CD4-positive, alpha-beta T cell treated with Interferon gamma for 1 hour (primary cell): ENCODE measurements around the gene BZW2.

Experiments used
- DNase-seq: peaks from one replicate; pipeline ENCODE4 v3.0.0-alpha.2; 2020

BZW2 gene

DNA sequence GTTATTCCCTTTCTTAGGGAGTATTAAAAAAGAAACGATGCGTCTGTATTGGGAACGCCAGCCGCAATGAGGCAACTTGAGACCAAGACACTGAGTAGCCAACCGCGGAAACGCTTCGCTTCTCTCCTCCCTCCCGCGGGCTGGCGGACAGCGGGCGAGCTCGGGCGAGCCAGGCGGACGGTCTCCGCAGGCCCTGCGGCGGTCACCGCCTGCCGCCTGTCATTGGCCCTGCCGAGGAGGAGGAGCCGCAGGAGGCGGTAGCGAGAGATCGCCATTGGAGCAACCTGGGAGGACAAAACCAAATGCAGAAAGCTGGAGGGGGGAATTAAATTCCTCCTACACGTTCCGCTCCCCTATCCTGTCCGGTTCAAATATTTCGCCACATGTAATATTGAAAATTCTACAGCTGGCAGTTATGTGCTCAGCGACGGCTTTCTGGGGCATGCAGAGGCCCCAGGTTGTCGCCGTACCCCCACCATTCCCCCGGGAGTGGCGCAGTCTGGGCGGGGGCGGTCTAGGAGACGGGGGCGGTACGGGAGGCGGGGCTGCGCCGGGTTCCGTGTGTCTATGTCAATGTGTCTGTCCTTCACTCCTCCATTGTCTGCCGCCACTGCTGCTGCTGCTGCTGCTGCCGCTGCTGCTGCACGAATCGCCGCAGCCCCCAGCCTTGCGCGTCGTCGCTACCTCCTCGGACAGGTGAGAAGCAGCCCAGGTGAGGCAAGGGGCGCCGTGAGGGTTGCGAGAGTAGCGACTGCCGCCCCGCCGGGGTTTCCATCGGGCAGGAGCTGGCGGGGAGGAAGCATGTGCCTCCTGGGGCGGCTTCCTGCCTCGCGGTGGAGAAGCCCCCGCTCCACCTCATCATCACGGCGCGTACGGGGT is at the start of gene BZW2, which contains the start of gene ANKMY2:
TSS of gene BZW2 (plus strand) at position 589 of the 879 bp plus-strand sequence. CDS start 19,263 bp downstream, outside the sequence.
TSS of gene ANKMY2 (minus strand) at position 162 of the 879 bp plus-strand sequence. CDS start 181 bp downstream, outside the sequence.
- DNase-seq: peak; percentile 94

DNA sequence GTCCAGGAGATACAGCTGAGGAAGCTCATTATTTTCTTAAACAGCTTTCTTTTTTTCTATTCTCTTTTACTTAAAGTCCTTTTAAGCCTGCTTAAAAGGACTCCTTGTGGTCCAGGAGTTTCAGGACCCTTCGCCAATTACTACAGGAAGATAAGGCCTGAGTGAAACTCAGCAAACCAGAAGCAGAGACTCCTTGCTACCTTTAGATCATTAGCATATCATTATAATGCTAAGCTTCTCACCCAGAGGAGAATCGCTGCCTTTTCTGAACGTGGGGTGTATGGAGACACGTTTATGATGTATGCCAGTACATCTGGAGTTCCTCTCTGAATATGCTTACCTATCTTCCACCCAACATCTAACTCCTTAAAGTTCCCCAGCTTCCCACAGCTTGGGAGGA is 48.0 kb upstream of the BZW2 start:
- DNase-seq: no peak

DNA sequence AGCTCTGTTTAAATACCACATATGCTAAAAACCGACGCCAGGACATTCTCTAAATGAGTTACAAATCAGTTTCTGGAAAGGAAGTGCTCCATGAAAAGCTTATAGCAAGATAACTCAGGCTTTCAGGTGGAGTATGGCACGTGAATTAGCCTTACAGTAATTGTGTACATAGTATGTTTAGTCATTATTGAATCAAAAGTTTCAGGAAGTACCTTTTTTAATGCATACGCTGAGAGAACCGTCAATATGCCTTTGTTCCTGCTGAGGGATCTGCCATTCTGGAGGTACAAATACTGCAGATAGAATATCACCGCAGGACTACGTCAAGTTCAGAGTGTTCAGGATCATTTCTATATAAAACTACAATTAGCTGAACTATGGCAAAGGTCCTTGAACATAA is 46.1 kb upstream of the BZW2 start:
- DNase-seq: no peak

DNA sequence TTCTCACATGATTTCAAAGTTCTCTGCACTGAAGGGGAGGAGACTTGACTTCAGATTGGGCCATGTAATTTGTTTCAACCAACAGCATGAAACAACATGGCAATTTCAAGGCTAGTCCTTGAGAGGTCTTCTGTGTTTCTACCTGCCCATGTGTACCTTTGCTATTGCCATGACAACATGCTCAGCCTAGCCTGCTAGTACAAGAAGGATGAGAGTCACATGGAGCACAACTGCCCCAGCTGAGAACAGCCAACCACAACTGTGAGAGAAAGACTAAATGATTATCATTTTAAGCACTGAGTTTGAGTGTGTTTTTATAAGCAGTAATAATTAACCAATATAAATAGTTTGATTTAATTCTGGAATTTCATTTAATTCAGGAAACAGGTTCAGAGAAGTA is 42.3 kb upstream of the BZW2 start:
- DNase-seq: no peak

DNA sequence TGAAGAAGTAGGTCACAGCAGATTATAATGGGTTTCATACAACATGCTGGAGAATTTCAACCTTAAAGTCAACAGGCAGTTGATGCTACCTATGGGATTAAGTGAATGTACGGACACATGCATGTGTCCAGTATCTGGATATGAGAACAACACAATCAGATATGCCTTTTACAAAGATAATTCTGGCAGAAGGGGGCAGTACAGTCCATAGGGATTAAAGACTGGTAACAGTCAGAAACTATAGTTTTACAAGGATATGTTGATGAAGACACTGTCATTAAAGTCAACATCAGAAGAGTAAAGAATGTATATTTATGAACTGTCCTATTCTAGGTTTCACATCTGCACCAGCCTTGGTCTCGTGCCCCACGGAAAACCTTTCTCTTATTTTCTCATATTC is 41.9 kb upstream of the BZW2 start:
- no peak for DNase-seq

DNA sequence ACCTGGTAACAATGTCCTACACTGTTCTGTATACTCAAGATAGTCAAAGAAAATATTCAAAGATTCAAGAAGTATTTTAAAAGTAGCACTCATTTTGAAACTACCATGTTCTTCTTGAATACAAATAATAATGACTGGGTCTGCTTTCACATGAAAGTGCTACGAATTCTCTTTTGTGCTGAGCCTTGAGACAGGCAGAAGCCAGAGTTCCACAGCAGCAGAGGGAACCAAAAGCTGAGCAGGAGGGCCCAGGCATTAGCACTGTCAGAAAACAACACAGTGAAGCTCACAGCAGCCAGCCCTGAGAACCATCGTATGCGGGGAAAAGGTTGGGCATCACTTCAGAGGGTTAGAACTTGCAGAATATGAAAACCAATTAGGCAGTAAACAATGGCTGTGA is 39.3 kb upstream of the BZW2 start:
- DNase-seq: no peak

DNA sequence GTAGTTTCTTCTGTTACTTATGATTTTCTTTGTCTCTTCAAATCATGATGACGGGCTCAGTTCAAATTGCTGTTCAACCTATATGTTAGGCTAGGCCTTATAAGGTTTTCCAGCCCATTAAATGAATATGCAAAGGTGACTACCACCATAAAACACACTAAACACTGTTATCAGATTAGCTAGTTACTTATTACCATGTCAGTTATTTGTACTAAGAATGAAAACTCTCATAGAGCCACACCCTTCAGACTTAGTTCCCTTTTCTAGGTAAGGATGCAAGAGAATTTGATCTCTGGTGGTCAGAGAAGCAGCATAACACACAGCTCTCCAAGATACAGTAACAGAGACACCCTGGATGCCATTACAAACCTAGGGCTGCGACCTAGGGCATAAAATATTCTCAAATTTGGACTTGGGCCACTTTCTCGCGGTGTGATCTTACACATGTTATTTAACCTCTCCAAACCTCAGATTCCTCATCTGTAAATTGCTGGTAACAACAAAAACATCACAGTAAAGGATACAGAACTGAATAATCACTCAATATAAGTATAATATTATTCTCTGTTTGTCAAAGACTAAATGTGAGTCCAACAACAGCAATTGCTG is 36.0 kb upstream of the BZW2 start:
- DNase-seq: no peak

DNA sequence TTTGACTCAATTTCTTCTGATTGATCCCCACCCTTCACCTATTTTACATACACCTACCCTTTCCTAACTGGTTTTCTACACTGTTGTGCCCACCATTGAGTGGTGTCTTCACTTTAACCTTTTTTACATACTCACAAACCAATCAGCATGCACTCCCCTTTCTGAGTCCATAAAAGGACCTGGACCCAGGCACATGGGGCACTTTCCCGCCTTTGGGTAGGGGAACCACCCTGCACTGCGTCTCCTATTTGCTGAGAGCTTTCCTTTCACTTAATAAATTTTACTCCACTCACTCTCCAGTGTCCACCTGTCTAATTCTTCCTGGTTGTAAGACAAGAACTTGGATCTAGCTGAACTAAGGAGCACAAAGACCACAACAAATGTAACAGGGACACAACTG is 34.3 kb upstream of the BZW2 start:
- DNase-seq: no peak

DNA sequence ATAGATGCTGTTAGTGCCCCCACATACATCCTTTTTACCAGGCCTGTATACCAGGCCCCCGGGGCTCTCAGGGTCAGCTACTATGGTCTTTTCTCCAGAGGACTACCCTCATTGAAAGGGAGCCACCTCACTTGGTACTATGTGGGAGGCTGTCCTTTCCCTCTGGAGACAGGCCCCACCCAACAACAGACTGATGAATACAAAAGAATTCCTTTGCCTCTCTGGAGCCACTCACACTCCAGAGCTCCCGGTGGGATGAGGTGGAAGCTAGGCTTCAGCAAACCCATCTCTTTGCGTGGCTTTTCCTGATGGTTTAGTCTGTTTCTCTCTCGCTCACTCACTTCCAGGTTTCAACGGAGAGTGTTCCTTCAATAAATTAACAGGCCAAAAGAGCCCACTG is 30.8 kb upstream of the BZW2 start:
- DNase-seq: no peak

DNA sequence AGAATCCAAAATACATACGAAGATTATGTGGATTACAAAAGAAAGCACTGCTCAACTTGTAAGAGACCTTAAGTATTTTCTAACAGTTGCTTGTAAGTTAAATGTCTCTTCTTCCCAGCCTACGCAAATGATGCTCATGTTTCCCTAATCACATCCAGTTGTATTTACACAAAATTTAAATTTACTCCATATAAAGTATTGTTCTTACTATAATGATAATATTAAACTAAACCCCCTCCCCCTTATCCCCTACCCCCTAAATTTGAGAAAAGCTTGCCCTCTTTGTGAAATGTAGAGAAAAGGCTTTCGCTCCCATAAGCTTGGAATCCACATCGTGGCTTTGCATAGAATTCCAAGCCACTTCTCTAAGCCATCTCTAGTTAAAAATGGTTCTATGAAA is 29.9 kb upstream of the BZW2 start:
- no peak for DNase-seq

DNA sequence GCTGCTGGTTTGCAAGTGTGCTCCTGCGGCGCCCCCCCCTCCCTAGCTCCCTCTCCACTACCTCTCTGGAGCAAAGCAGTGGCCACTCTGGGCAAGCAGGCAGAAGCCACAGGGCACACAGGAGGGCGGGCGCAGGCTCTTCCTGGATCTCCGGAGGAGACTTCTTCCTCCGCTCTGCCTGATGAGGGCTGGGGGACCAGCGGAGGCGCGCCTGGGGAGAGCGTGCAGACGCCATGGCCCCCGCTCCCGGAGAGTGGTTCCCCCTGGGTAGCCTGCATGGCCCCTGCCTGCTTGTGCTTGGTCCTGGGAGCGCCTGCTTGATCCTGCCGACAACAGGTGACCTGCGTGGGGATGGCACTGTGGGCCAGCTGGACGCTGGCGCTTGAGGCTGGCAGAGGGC is 29.4 kb upstream of the BZW2 start:
- no peak for DNase-seq

DNA sequence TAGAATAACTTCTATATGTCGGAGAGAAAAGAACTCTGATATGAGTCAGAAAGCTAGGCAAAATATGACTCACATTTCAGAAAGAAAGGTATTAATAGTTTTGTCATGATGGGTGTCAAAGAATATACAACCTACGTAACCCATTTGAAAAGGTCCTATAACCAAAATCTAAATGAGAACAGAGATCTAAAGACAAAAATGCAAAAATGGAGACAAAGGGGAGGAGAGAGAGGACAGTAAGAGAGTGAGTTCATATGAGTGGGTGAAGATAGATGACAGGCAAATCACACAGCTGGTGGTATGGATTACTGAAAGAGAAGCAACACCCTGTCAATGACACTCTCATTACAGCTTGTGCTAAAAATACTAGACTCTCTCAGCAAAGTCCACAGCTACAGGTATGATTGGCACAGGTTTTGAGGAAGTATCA is 26.0 kb upstream of the BZW2 start:
- no peak for DNase-seq

DNA sequence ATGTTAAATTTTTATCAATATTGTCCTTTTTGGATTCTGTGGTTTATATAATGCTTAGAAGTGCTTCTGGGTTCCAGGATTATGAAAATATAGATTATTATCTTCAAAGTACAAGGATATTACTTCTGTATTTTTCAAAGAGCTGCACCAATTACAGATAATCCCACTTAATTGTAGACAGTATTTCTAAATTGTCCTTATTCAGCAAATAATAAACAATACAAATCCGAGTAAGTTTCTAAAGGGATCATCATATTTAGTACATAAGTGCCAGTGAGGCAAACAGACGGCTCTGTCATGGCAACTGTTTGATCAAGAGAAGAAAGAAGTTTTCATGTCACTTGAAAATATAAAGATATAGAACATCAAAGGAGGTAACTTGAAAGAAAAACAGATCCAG is 19.6 kb upstream of the BZW2 start:
- DNase-seq: no peak

DNA sequence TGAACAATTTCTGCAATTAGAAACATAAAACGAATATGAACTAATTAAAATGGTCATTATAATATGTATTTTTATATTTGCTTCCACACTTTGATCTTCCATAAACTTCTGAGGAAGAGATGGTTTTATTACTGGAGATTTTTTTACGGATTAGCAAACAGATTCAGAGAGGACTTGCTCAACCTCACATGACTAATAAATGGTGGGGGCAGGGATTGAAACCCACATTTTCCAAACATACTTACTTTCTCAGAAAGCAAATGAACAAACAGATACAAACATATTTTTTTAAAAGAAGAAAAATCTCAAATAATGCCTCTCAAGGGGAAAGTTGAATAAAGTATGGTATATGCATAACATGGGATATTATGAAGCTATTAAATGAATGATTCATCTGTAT is 18.7 kb upstream of the BZW2 start:
- DNase-seq: no peak

DNA sequence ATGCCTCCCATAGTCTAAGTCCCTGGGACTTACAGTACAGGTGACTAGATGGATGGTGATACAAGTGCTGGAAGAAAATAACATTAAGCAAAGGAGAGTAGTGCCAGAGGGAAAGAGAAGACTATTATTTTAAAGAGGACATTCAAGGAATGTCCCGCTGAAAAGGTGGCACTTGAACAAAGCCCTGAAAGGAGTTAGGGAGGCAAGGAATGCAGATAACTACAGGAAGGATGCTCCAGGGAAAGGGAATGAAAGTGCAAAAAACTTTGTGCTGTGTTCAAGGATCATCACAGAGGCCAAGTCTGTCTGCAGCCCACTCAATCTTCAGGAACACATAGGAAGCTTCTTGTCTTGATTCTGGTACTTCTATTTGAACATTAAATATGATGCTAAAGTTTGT is 15.3 kb upstream of the BZW2 start:
- DNase-seq: no peak

DNA sequence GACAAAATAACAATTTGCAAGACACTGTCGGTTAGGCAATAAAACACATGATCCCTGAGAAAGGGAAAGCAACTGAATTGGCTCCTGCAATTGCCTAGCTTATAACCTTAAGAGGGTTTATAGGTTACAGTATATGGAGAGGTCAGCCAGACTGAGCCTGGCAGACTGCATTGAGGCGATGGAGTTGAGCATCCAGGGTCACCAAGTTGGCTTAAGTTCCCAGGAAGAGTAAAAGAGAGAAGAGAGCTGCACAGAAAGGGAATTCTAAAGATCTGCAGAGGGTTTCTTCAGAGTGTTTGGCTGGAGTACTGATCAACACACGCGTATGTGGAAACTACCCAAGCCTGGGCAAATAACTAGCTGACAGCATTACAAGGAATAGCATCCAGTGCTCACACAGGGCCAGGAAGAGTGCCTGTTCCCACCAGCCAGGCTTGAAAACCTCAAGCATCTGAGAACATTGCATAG is 11.7 kb upstream of the BZW2 start:
- DNase-seq: no peak

DNA sequence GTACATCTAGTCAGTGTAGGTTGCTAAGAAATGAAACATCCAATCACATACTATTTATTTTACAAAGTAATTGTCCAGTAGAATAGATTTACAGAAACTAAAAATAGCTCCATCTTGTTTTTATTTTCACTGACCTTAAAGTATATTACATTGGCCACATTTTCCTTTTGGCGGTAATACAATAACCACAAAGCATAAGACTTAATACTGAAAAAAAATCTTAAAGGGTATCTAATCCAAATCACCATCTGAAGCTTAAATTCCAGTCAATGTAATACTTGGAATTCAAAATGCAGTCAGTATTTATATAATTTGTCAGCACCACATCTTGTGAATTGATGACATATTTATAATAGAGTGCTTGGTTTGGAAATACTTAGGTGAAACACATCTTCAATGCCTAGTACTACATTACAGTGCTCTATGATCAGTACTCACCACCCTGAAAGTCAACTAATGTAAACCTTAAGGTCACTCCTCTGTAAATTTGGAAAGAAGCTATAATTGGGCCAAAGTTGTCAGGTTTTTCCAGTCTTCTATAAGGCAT is 9.4 kb upstream of the BZW2 start:
- DNase-seq: no peak

DNA sequence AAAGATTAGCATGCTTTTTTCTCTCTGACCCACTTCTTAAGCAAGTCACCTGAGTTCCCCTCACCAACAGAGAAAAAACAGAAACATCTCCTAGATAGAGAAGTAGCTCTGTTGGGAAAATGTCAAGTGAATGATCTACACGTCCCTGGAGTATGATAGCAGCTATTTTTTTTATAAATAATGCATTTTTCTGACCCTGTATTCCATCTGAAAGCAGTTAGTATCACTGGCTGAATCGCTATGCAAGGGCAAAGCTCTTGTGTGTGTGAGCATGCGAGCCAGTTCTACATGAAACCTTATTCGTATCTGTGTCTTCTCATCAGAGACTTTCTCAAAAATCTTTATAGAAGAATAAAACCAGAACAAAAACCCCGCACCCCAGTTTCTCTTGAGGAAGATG is 8.6 kb upstream of the BZW2 start:
- DNase-seq: no peak

DNA sequence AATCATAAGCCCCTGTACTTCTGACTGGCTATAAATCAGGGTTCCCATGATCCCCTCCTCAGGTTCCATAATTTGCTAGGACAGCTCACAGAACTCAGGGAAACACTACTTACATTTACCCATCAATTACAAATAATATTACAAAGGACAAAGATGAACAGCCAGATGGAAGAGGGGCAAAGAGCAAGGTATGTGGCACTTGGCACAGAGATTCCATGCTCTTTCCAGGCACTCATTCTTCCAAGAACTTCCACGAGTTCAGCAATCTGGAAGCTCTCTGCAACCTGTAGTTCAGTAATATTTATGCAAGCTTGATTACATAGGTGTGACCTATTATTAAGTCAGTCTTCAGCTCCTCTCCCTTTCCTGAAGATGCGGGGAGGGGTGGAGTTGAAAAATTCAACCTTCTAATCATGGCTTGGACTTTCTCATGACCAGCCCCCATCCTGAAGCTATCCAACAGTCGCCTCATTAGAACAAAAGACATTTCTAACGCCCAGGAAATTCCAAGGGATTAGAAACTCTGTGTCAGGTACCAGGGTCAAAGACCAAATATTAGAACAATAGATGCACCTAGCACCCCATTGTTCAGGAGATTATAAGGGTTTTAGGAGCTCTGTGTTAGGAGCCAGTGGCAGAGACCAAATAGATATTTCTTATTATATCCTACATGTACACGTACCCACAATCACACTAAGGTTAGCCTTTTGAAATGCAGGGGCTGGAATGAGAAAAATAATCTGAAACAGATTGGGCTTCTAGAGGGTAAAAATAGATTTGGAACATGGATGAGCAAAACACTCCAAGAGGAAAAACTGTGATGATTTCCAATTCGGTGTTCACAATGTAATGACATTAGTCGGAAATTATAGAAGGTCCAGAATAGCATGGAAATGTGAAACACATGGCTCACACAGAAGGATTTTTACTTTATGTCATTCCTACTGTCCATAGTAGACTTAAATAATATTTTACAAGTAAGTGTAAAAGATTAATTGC is 7.4 kb upstream of the BZW2 start:
- no peak for DNase-seq

DNA sequence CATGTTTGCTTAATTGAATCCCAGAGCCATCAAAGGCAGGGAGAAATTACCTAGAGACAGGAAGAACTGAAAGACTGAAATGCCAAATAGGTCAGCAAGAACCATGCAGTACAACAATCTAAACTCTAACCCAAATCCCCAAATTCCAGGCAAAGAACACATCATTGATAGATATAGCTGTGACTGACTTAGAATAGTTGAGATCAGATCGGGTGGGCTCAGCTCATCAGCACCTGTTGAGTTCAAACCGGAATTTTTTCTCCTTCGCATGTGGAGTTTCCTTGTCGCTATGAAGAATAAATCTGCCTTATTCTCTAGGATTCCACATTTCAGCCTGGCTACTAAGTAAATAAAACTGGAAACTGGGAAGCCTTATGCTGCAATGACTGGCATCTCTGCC is 1.8 kb upstream of the BZW2 start:
- no peak for DNase-seq

DNA sequence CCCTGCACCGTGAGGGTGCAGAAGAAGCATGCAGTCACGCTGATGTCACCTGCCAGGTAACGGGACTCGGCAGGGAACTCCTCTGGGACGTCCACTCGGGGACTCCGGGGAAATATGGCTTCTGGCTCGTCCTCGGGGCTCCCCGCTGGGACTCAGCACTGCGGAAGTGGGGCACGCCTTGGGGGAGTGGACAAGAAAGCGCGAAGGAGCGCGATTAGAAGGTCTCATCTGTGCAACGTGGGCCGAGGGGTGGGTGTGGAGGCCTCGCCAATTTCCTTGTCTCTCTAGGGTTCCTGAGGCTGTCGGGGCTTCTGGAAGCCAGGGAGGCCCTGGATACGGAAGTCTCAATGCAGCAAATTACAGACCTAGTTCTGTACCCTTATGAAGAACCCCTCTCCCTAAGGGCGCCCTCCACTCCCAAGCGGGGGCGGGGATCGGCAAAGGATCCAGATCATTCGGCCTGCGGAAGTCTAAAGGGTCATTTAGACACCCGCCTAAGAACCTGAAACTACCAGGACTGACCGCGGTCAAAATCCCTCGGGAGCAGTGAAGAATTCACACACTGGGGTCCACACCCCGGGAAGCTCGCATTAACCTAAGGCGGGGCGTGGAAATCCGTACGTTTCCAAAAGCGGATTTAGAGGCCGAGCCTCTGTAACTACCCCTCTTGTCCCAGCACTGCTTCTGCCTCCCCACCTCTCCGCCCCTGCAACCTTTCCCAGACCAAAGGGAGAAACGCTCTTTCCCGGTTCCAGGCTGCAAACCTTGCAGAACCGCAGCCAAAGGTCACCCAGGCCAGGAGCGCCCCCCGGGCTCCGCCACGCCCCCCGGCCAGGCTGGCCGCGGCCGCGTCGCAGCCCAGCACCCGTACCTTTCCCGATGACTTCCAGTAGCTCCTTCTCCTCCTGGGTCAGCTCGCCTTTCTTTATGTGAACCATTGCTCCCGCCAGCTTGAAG is 1.1 kb upstream of the BZW2 start:
- DNase-seq: peak; percentile 33
